Measurements from ENCODE around the gene ADGRE3.
"Not testable (repeated sequence)": the region's sequence is repeated elsewhere in the genome, so short reads cannot be mapped to it uniquely, and the experiment has no call there.

ADGRE3 gene

GRCh38 chr19:14649020-14649419 lies 25.6 kb downstream of the ADGRE3 start:
- H3K9ac ChIP-seq (ENCODE audit: low read depth, low read length) = no peak overlapping the region
- H3K4me1 ChIP-seq (ENCODE audit: insufficient read depth, low read length) = no peaks in the 10 kb centered on the region
- no peaks in the 10 kb centered on the region for H3K9me3 ChIP-seq (ENCODE audit: control insufficient read depth, insufficient read depth, low read length)
- H3K36me3 ChIP-seq (ENCODE audit: insufficient read depth, low read length) = no peaks in the 10 kb centered on the region

- no peaks in the 10 kb centered on the region for H3K9me3 ChIP-seq (ENCODE audit: control insufficient read depth, insufficient read depth, low read length)
- no peaks in the 10 kb centered on the region for H3K36me3 ChIP-seq (ENCODE audit: insufficient read depth, low read length)
- H3K9ac ChIP-seq (ENCODE audit: low read depth, low read length) = no peak overlapping the region
- H3K4me1 ChIP-seq (ENCODE audit: insufficient read depth, low read length) = no peaks in the 10 kb centered on the region
Measured at GRCh38 chr19:14648506-14648905, 26.1 kb downstream of the ADGRE3 start.

GRCh38 chr19:14639536-14640277 lies 34.9 kb downstream of the ADGRE3 start:
- H3K36me3 ChIP-seq (ENCODE audit: insufficient read depth, low read length) = no peaks in the 10 kb centered on the region
- no peaks in the 10 kb centered on the region for H3K4me1 ChIP-seq (ENCODE audit: insufficient read depth, low read length)
- H3K9me3 ChIP-seq (ENCODE audit: control insufficient read depth, insufficient read depth, low read length) = no peaks in the 10 kb centered on the region
- H3K9ac ChIP-seq (ENCODE audit: low read depth, low read length) = no peak overlapping the region

- no peaks in the 10 kb centered on the region; the same call in 1 of the 2 replicates for H3K9me3 ChIP-seq (ENCODE audit: control insufficient read depth, insufficient read depth, low read length)
- no peak overlapping the region for H3K9ac ChIP-seq (ENCODE audit: low read depth, low read length)
- no peaks in the 10 kb centered on the region for H3K36me3 ChIP-seq (ENCODE audit: insufficient read depth, low read length)
- no peaks in the 10 kb centered on the region for H3K4me1 ChIP-seq (ENCODE audit: insufficient read depth, low read length)
Measured at GRCh38 chr19:14632286-14632685, 42.4 kb downstream of the ADGRE3 start.

- H3K36me3 ChIP-seq (ENCODE audit: insufficient read depth, low read length) = no peaks in the 10 kb centered on the region
- H3K4me1 ChIP-seq (ENCODE audit: insufficient read depth, low read length) = no peaks in the 10 kb centered on the region
- H3K9ac ChIP-seq (ENCODE audit: low read depth, low read length) = no peak overlapping the region
- H3K9me3 ChIP-seq (ENCODE audit: control insufficient read depth, insufficient read depth, low read length) = no peaks in the 10 kb centered on the region; the same call in 1 of the 2 replicates
Measured at GRCh38 chr19:14629557-14629956, 45.1 kb downstream of the ADGRE3 start.

GRCh38 chr19:14624491-14624890 lies 50.2 kb downstream of the ADGRE3 start:
- not testable (repeated sequence) for H3K4me1 ChIP-seq (ENCODE audit: insufficient read depth, low read length); H3K36me3 ChIP-seq (ENCODE audit: insufficient read depth, low read length); H3K9ac ChIP-seq (ENCODE audit: low read depth, low read length); H3K9me3 ChIP-seq (ENCODE audit: control insufficient read depth, insufficient read depth, low read length)

- no peak overlapping the region for H3K9ac ChIP-seq (ENCODE audit: low read depth, low read length)
Measured at GRCh38 chr19:14619404-14619803, 55.2 kb downstream of the ADGRE3 start.

GRCh38 chr19:14616407-14616806 lies 58.2 kb downstream of the ADGRE3 start:
- H3K4me1 ChIP-seq (ENCODE audit: insufficient read depth, low read length) = no peaks in the 10 kb centered on the region
- peaks cover 7% of the 10 kb centered on the region; the same call in 1 of the 2 replicates for H3K9me3 ChIP-seq (ENCODE audit: control insufficient read depth, insufficient read depth, low read length)
- no peak overlapping the region for H3K9ac ChIP-seq (ENCODE audit: low read depth, low read length)
- H3K36me3 ChIP-seq (ENCODE audit: insufficient read depth, low read length) = no peaks in the 10 kb centered on the region

More at GRCh38 chr19:14619404-14619803, 55.2 kb downstream of the ADGRE3 start:
- Histone ChIP-seq H3K4me1 (ENCODE audit: insufficient read depth, low read length) (no peaks in the 10 kb centered on the region), H3K36me3 (ENCODE audit: insufficient read depth, low read length) (no peaks in the 10 kb centered on the region), H3K9me3 (ENCODE audit: control insufficient read depth, insufficient read depth, low read length) (peaks cover 7% of the 10 kb centered on the region; the same call in 1 of the 2 replicates)

GRCh38 chr19:14615623-14616022 lies 59.0 kb downstream of the ADGRE3 start:
- H3K9me3 ChIP-seq (ENCODE audit: control insufficient read depth, insufficient read depth, low read length) = peaks cover 7% of the 10 kb centered on the region; the same call in 1 of the 2 replicates
- H3K4me1 ChIP-seq (ENCODE audit: insufficient read depth, low read length) = no peaks in the 10 kb centered on the region
- no peaks in the 10 kb centered on the region for H3K36me3 ChIP-seq (ENCODE audit: insufficient read depth, low read length)
- H3K9ac ChIP-seq (ENCODE audit: low read depth, low read length) = no peak overlapping the region

- H3K9ac ChIP-seq (ENCODE audit: low read depth, low read length) = no peak overlapping the region
- H3K36me3 ChIP-seq (ENCODE audit: insufficient read depth, low read length) = no peaks in the 10 kb centered on the region
- H3K9me3 ChIP-seq (ENCODE audit: control insufficient read depth, insufficient read depth, low read length) = no peaks in the 10 kb centered on the region
- H3K4me1 ChIP-seq (ENCODE audit: insufficient read depth, low read length) = no peaks in the 10 kb centered on the region
Measured at GRCh38 chr19:14614099-14614412, 60.6 kb downstream of the ADGRE3 start.

GRCh38 chr19:14613399-14614098 lies 61.1 kb downstream of the ADGRE3 start:
- not testable (repeated sequence) for H3K9ac ChIP-seq (ENCODE audit: low read depth, low read length); H3K4me1 ChIP-seq (ENCODE audit: insufficient read depth, low read length); H3K36me3 ChIP-seq (ENCODE audit: insufficient read depth, low read length); H3K9me3 ChIP-seq (ENCODE audit: control insufficient read depth, insufficient read depth, low read length)

- H3K9me3 ChIP-seq (ENCODE audit: control insufficient read depth, insufficient read depth, low read length) = no peaks in the 10 kb centered on the region
- no peak overlapping the region for H3K9ac ChIP-seq (ENCODE audit: low read depth, low read length)
- no peaks in the 10 kb centered on the region for H3K36me3 ChIP-seq (ENCODE audit: insufficient read depth, low read length)
- no peaks in the 10 kb centered on the region for H3K4me1 ChIP-seq (ENCODE audit: insufficient read depth, low read length)
Measured at GRCh38 chr19:14612657-14613056, 62.0 kb downstream of the ADGRE3 start.

GRCh38 chr19:14612242-14612641 lies 62.4 kb downstream of the ADGRE3 start:
- H3K9ac ChIP-seq (ENCODE audit: low read depth, low read length); H3K9me3 ChIP-seq (ENCODE audit: control insufficient read depth, insufficient read depth, low read length): not testable (repeated sequence)

GRCh38 chr19:14611051-14611450 lies 63.6 kb downstream of the ADGRE3 start:
- no peaks in the 10 kb centered on the region for H3K36me3 ChIP-seq (ENCODE audit: insufficient read depth, low read length)
- H3K9me3 ChIP-seq (ENCODE audit: control insufficient read depth, insufficient read depth, low read length) = no peaks in the 10 kb centered on the region
- no peaks in the 10 kb centered on the region for H3K4me1 ChIP-seq (ENCODE audit: insufficient read depth, low read length)
- no peak overlapping the region for H3K9ac ChIP-seq (ENCODE audit: low read depth, low read length)

More at GRCh38 chr19:14612242-14612641, 62.4 kb downstream of the ADGRE3 start:
- H3K36me3 ChIP-seq (ENCODE audit: insufficient read depth, low read length); H3K4me1 ChIP-seq (ENCODE audit: insufficient read depth, low read length): not testable (repeated sequence)

GRCh38 chr19:14606627-14607026 lies 68.0 kb downstream of the ADGRE3 start:
- no peaks in the 10 kb centered on the region for H3K9me3 ChIP-seq (ENCODE audit: control insufficient read depth, insufficient read depth, low read length)
- no peaks in the 10 kb centered on the region for H3K4me1 ChIP-seq (ENCODE audit: insufficient read depth, low read length)
- no peaks in the 10 kb centered on the region for H3K36me3 ChIP-seq (ENCODE audit: insufficient read depth, low read length)

More at GRCh38 chr19:14606627-14607026, 68.0 kb downstream of the ADGRE3 start:
- H3K9ac ChIP-seq (ENCODE audit: low read depth, low read length) = no peak overlapping the region
